Keratinocyte (primary cell): ENCODE measurements around the gene KCNMA1.

ENCODE experiments used
- EZH2 ChIP-seq: IDR thresholded peaks from one replicate; pipeline ENCODE4 v1.6.1; 2012; ENCODE audit warnings: inconsistent platforms, mild to moderate bottlenecking, low read length, moderate library complexity
- TF ChIP-seq, protein P1 (sequence below), 3 experiments: IDR thresholded peaks in 1 of 3; conservative IDR thresholded peaks in 1 of 3; optimal IDR thresholded peaks in 1 of 3; 2 replicates in 2 of 3; 3 replicates in 1 of 3; pipeline versions ENCODE3 to v1.5.1; 2011; ENCODE audit warnings: low read length in 3 of 3, mild to moderate bottlenecking in 3 of 3, moderate library complexity in 2 of 3, control low read depth in 1 of 3, inconsistent platforms in 1 of 3; ENCODE audit not compliant: insufficient read depth in 2 of 3; ENCODE audit errors: extremely low read depth in 1 of 3

DNA sequence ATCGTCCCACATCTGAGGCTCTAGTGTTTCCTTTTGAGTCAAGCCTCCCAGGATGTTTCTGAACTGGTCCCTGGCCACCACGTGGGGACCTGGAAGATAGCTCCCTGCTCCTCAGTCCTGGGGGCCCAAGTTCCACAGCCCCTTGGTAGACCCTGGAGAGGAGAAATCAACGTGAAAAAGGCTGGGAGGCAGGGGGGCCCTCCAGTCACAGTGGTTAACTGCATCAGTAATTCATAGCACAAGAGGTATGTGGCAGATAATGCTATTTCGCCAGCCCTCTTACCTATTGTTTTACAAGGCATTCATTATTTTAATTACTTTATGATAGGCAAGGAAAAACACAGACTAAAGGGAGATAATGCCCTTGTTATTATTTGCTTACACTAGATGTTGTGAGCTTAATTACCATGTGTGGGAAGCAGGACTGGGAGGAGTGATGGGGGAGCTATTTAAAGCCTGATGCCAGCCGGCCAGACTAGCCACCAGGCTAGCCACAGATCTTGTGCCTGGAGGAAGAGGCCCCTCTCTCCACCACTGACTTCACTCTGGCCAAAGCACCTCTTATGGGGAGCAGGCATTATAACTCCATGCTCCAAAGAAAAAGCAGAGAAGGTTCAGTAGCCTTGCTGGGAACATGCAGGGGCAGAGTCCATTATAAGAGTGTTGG, 230.7 kb downstream of the KCNMA1 start:
- TF ChIP-seq, protein P1, sequence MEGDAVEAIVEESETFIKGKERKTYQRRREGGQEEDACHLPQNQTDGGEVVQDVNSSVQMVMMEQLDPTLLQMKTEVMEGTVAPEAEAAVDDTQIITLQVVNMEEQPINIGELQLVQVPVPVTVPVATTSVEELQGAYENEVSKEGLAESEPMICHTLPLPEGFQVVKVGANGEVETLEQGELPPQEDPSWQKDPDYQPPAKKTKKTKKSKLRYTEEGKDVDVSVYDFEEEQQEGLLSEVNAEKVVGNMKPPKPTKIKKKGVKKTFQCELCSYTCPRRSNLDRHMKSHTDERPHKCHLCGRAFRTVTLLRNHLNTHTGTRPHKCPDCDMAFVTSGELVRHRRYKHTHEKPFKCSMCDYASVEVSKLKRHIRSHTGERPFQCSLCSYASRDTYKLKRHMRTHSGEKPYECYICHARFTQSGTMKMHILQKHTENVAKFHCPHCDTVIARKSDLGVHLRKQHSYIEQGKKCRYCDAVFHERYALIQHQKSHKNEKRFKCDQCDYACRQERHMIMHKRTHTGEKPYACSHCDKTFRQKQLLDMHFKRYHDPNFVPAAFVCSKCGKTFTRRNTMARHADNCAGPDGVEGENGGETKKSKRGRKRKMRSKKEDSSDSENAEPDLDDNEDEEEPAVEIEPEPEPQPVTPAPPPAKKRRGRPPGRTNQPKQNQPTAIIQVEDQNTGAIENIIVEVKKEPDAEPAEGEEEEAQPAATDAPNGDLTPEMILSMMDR (optimal IDR thresholded peaks at IDR 0.05 in 1 of 3, IDR thresholded peaks at IDR 0.05 in 1 of 3, conservative IDR thresholded peaks at IDR 0.05 in 1 of 3; ENCODE audit: extremely low read depth in 1 of 3, insufficient read depth in 2 of 3, low read length in 3 of 3) = no peak
- no peak for TF ChIP-seq EZH2
